Left cardiac atrium (tissue), 4 donors: ENCODE results near the gene BBS9. TPM values are rescaled to one million over a fixed set of nuclear protein-coding genes. Genes with fewer than 3 reads are reported as not detected.
"Not testable (repeated sequence)": the region's sequence is repeated elsewhere in the genome, so short reads cannot be mapped to it uniquely, and the experiment has no call there.

ENCODE experiments used
- ATAC-seq, 2 donors: fragments of 200-7000 bp; cut with Tn5 transposase; one replicate each; pipeline ENCODE4 v1.9.1; 2020; ENCODE audit warnings: mild to moderate bottlenecking in 2 of 2, moderate library complexity in 2 of 2
- DNase-seq: peaks from one replicate; pipeline ENCODE4 v3.0.0-alpha.2; 2020
- intact Hi-C, 2 donors: fragments of 100-400 bp; cut with DNase I; formaldehyde crosslinking; loops; one replicate each; pipeline versions ENCODE4 v1.14.1 to v1.15.1; 2022 to 2023
- total RNA-seq, 2 donors: library from RNA; stranded (reverse); fragmentation: NEBNext Ultra II Directional; extraction: Animal tissue kit (Norgen Biotek cat#: 25700); gene quantifications; one replicate each; pipeline ENCODE4 v1.2.1, GENCODE V29; 2021
- donor health status: DM: no; HTN: yes; CAD: no.
- donor health status: DM: no; HTN: yes; CAD: no; lungs with severe emphysema.
- donor health status: DM: yes; HTN: yes; CAD: no.
- donor health status: Dilated cardiomyopathy.

Gene BBS9
- total RNA-seq, 2 donors from 2014 or later = 9.6 to 14.1 TPM

- intact Hi-C loops = no loop called here
- no peak for DNase-seq
- ATAC-seq = peak in 1 of 2 donors; percentile 46
Measured at GRCh38 chr7:33250421-33250871, 121.1 kb downstream of the BBS9 start.

- DNase-seq (no peak), ATAC-seq (no peak)
- intact Hi-C loops = no loop called here
Measured at GRCh38 chr7:33251301-33251700, 121.9 kb downstream of the BBS9 start.

GRCh38 chr7:33258491-33258951 lies 129.2 kb downstream of the BBS9 start:
- ATAC-seq (no peak), DNase-seq (no peak)
- intact Hi-C loops = no loop called here

DNA sequence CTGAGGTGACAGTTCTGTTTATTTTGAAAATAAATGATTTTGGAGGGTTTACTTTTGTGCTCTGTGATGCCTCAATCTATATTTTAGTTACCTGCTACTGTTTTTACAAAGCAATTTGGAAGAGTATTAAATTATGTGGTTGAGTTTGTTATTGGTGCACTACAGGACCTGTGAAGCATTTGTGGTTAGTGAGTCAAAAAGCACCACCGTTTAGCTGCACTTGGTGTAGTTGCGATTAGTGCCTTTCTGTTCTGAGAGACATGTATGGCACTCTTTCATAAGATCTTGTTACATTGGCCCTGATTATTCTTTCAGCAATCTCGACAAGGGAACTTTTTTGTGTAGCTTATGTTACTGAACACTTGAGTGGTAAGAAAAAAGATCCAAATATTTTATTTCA lies 132.2 kb downstream of the BBS9 start:
- ATAC-seq (no peak), DNase-seq (no peak)
- intact Hi-C loops = no loop called here

DNA sequence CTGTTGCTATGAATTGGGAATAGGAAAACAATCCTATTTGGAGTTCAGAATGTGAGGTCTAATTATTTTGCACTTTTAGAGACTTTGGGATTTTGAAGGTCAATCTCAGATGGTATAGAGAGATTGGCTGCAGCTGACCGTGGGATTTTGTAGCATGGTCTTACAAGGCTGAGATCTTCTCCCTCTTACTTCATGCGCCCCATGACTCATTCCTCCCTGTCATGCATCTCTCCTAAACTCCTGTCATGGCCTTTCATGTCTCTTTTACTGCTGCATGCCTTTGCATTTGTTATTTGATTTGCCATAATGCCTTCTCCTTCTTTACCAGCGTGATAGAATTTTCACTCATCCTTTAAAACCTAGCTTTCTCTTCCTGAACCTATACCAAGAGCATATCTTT lies 133.1 kb downstream of the BBS9 start:
- ATAC-seq (no peak), DNase-seq (no peak)
- intact Hi-C loops = no loop called here

DNA sequence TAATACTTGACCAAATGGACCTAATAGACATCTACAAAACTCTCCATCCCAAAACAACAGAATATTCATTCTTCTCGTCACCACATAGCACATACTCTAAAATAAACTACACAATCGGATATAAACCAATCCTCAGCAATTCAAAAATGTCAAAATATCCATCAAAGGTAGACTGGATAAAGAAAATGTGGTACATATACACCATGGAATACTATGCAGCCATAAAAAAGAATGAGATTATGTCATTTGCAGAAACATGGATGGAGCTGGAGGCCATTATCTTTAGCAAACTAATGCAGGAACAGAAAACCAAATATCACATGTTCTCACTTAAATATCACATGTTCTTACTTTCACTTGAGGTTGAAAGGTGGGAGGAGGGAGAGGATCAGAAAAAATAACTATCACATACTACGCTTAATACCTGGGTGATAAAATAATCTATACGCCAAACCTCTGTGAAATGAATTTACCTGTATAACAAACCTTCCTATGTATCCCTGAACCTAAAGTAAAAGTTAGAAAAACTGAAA lies 142.5 kb downstream of the BBS9 start:
- DNase-seq, ATAC-seq, intact Hi-C loops: not testable (repeated sequence)

DNA sequence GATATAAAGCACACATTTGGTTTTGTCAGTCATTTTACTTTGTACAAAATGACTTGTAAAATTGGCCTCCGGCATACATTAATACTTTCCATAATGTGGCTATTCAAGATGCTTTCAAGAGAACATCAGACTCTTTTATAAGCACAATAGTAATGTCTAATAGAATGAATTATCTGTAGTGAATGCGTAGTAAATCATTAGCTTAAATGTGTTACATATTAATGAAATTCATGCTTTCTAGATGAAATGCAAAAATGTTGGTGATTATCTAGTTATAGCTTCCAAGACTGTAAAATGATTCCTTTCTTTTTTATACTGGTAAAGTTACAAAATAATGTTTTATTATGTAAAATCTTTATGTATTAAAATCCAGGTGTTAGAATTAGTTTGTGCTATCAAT lies 144.0 kb downstream of the BBS9 start:
- no peak for ATAC-seq
- DNase-seq = no peak
- intact Hi-C loops = no loop called here

DNA sequence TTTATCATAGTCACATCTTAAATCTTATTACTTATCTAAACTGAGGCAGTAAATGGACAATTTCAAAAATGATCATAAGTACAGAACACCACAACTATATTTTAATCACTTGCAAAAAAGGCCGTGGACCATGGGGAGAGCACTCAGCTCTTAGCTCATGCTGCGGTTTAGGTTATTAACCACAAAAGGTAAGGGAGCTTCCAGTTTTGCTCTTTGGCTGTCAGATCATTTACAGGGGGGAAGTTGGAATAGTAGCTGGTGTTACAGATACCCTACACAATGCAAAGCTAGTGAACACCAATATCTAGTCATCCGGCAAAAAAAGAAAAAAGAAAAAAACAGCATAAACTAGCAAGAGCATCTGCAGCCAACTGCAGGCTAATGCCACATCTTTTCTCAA lies 147.0 kb downstream of the BBS9 start:
- intact Hi-C loops = no loop called here
- DNase-seq (no peak), ATAC-seq (no peak)

DNA sequence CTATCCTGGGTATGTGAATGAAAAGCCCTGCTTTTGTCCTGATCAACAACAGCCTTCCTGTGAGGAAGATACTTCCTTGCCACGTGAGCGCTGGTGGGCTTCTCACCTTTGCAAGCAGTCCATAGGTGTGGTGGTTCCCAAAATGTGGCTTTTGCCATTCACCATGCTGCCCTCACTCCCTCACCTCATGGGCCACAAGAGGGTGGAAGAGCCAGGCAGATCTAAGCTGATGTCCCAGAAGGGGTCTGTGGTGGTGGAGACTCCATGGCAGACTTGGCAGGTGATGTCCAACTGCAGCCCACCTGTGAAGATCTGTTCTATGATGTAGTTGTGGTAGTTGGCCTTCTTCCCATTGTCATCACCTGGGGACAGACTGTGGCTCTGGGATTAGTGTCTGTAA lies 147.4 kb downstream of the BBS9 start:
- DNase-seq = no peak
- intact Hi-C loops = no loop called here
- no peak for ATAC-seq

GRCh38 chr7:33278095-33278494 lies 148.7 kb downstream of the BBS9 start:
- intact Hi-C loops = no loop called here
- ATAC-seq (no peak), DNase-seq (no peak)

- DNase-seq (no peak), ATAC-seq (no peak)
- intact Hi-C loops = no loop called here
Measured at GRCh38 chr7:33286501-33286900, 157.1 kb downstream of the BBS9 start.

DNA sequence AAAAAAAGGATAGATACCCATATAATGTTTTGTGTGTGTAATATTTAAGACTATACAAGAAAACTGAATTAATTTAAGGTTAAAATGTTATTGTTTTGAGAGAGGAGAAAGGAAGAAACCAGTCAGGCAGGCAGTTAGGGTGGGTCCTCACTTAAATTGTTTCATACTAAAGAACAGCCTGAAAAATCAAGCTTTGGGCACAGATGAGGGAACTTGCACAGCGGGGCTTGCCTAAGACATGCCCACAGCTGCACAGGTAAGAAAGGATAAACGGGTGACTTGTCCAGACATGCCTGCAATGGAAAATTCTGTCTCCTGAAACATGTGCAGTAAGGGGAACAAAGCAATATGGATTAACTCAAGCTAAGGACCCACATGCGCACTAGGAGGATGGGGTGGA lies 158.4 kb downstream of the BBS9 start:
- intact Hi-C loops = no loop called here
- no peak for DNase-seq

DNA sequence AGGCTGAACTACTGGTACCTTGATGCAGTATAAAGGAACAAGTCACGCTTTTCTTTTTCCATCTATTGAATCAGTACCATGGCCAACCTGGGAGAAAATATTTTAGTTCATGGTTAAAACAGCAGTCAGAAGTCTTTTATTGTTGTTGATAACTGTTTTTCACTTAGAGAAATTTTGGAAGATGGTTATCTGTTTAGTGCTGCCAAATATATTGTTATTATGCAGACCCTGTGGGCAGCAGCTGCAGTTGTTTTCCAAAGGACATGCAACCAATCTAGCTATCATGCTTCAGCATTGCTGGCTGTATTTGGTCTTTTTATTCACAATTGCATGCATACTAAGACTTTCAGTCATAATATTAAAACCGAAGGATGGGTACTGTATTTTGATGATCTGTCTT lies 169.5 kb downstream of the BBS9 start:
- DNase-seq = no peak
- intact Hi-C loops = no loop called here
- no peak for ATAC-seq

More for the DNA sequence above, 158.4 kb downstream of the BBS9 start:
- ATAC-seq = no peak

DNA sequence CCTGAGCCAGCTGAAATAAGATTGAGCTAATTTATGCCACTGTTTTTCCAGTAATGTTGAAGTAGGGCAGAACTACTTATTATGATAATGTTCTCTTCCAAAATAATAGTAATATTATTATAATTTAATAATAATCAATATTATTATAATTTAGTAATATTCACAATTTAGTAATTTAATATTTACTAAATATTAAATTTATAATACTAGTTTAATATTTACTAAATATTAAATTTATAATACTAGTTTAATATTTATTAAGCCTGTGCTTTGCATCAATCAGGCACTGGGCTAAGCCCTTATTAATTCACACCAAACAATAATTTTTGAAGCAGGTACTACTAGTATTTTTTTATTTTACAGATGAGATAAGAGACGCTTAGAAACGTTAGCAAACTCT lies 170.1 kb downstream of the BBS9 start:
- intact Hi-C loops = no loop called here
- DNase-seq (no peak), ATAC-seq (no peak)

DNA sequence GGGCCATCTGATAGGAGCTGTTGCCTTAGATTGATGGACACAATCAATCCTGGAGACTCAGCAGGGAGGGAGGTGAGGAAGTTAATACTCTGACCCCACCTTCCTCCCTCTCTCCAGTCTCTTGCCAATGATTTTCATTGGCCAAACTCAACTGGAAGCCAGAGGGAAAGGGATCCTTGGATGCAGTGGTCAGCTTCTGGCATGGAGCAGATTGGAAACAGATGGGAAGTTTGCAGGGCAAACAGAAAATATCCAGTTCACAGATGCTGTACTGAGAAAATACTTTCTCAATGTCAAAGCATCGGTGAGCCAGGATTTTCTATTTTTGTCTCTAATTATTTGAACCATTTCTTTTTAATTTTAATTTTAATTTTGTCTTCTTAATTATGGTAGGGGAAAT lies 170.8 kb downstream of the BBS9 start:
- no peak for ATAC-seq
- intact Hi-C loops = no loop called here
- no peak for DNase-seq

DNA sequence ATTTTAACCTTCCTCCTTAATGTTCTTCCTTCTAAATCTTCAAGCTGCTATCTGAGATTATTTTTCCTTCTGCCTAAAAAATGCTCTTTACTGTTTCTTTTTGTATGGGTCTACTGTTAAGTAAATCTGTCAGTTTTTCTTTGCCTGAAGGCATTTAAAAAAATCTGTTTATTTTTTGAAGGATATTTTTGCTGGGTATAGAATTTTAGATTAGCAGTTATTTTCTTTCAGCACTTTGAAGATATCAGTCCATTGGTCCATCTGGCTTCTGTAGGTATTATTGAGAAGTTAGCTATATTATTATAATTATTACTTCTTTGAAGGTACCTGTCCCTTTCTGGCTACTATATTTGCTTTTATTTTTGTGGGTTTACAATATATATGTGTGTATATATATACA lies 171.4 kb downstream of the BBS9 start:
- DNase-seq = no peak
- intact Hi-C loops = no loop called here
- no peak for ATAC-seq

- ATAC-seq, intact Hi-C loops, DNase-seq: not testable (repeated sequence)
Measured at GRCh38 chr7:33303978-33304557, 174.7 kb downstream of the BBS9 start.

- ATAC-seq = no peak
Measured at GRCh38 chr7:33307205-33307604, 177.8 kb downstream of the BBS9 start.

GRCh38 chr7:33310546-33310945 lies 181.2 kb downstream of the BBS9 start:
- DNase-seq = no peak
- intact Hi-C loops = no loop called here

More at GRCh38 chr7:33307205-33307604, 177.8 kb downstream of the BBS9 start:
- intact Hi-C loops = no loop called here
- no peak for DNase-seq

GRCh38 chr7:33325754-33326484 lies 196.6 kb downstream of the BBS9 start:
- no peak for ATAC-seq

More at GRCh38 chr7:33310546-33310945, 181.2 kb downstream of the BBS9 start:
- no peak for ATAC-seq

DNA sequence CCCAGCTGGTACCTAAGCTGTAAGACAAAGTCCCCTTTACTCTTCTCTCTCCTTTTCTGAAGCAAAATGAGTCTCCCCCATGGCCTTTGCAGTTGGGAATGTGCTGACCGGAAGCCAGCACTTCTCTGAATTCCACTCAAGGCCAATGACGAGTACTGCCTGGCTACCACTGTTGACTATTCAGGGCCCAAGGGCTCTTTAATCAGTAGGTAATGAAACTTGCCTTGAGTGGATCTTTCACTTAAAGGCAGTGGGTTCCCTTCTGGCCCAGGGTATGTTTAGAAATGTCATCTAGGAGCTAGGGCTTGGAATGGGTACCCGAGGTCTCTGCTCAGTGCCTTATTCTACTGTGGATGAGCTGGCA lies 197.1 kb downstream of the BBS9 start:
- no peak for ATAC-seq
- DNase-seq = no peak
- intact Hi-C loops = no loop called here

More at GRCh38 chr7:33325754-33326484, 196.6 kb downstream of the BBS9 start:
- DNase-seq = no peak
- intact Hi-C loops = no loop called here
